HG03039 (cell line): ENCODE data around the gene GTF2H1.
A peak's percentile ranks its signal among the peaks of the same experiment; 100 is the strongest.
"Not testable (repeated sequence)": the region's sequence is repeated elsewhere in the genome, so short reads cannot be mapped to it uniquely, and the experiment has no call there.

Experiments used
- ATAC-seq: cut with Tn5 transposase; IDR thresholded peaks from one replicate; pipeline ENCODE4 v1.9.1; 2021; ENCODE audit warnings: mild to moderate bottlenecking, moderate library complexity; ENCODE audit not compliant: unreplicated experiment

Gene GTF2H1

DNA sequence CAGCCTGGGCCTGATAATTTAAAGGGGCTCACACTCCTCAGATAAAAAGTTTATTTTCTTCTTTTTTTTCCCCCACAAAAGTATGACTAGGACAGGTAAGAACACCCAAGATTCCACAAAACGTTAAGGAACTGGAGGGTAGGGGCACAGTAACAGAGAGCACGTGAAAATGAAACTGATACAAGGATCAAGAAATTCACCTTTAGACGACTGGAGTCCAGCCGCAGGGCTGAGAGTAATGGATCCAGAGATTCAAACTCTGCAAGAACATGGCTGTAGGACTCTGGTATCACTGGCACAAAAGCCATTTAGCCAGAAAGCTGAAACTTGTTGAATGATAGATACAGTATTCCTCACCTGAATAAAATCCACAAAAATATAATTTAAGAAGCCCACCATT lies 4.8 kb upstream of the GTF2H1 start:
- no peak for ATAC-seq

DNA sequence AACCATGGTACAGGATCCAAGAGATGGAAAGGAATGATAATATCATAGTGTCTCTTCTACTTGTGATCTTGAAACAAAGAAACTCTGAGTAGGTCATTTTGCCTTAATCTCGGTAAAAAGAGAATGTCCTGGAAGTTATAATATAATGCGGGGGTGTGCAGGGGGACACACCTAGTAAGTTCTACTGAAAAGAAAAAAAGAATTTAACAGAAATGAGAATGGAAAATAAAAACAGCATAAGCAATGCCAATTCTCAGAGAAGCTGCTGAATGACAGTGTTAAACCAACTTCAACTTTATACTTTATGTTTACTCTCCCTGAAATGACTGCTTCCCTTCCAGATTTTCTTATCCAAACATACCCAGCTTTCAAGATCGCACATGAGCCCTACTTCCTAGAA lies 2.5 kb upstream of the GTF2H1 start:
- no peak for ATAC-seq

DNA sequence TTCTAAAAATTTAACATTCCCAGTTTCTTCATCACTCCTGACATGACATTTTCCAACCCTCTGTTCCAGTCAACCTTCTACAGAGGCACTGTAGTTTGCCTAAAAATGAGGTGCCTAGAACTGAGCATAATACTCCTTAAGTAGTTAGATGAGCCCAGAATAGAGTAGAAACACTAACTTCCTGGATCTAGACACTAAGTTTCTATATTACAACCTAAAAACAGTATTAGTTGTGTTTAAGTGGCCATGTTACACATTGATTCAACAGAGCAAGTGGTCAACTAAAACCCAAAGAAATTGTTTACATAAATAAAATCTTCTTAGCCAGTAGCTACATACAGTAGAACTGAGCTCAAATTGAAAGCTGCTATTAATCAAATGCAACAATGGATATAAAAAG lies 1.8 kb upstream of the GTF2H1 start:
- no peak for ATAC-seq

DNA sequence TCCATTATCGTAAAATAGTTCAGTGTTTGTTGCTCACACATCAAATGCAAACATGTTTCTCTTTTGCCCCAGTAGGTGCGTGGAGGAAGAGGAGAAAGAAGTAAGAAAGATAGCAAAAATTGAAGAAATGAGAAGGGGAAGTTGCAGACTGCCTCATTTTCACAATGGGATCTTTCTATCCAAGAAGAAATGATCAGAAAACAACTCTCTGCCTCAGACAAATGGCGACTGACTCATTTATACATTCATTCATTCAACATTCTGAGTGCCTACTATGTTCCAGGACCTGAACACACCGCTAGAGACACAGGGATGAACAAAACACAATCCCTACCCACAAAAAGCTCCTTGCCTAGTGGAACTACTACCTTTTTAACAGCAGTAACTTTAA lies 794 bp upstream of the GTF2H1 start:
- ATAC-seq, result peak; percentile 4

DNA sequence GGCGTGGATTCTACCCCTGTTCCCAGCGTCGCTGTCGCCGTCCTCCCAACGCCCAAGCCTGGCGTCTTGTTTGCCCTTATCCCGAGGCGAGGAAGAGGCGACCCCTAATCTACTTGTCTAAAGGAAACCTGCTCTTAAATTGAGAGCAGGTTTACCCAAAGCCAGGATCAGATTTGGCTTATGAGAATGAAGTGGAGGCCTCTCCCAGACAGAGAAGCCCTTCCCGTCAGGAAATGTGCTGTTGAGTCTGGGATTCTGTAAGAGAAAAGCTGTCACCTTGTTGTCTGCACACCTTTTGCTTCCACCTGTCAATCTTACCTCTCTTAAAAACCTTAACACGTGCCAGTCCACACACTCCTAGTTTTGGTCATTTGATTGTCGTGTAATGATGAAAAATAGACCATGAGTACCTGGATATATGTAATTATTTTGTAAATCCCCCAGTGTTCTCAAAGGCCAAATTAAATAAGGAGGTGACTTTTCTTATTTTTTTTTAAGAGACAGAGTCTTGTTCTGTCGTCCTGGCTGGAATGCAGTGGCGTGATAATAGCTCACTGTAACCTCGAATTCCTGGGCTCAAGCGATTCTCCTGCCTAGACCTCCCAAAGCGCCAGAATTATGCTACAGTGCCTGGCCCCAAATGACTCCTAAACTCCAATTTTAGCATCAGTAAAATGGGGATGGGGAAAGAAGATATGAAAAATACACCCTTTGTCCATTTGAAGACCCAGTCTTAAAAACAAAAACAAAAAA lies 627 bp downstream of the GTF2H1 start:
- no peak for ATAC-seq

DNA sequence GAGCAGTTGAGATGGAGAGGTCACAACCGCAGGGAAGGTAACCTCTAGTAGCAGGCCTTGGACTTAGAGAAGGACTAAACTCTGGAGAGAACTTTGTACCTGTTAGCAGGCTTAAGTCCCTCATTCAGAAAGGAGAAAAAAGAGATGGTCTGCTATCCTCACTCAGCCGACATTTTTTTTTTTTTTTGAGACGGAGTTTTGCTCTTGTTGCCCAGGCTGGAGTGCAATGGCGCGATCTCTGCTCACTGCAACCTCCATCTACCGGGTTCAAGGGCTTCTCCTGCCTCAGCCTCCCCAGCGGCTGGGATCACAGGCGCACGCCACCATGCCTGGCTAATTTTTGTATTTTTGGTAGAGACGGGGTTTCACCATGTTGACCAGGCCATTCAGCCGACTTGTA lies 1.5 kb downstream of the GTF2H1 start:
- ATAC-seq, result not testable (repeated sequence)

DNA sequence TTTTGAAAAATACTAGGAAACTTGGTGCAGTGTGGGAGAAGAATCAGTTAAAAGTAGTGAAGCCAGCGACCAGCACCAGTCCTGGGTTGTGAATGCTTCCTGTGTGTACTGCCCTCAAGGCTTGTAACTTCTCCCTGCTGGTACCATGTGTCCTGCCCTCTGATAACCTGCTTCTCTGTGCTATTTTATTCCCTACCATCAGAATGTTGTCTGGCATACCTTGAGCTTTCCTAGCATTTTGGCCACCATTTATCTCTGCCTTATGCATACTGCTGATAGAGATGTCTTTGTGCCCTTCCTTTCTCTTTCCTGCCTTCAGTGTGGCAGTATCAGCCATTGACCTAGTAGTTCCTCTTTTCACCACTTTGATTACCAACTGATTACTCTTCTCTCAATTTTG lies 2.0 kb downstream of the GTF2H1 start:
- ATAC-seq, result no peak

DNA sequence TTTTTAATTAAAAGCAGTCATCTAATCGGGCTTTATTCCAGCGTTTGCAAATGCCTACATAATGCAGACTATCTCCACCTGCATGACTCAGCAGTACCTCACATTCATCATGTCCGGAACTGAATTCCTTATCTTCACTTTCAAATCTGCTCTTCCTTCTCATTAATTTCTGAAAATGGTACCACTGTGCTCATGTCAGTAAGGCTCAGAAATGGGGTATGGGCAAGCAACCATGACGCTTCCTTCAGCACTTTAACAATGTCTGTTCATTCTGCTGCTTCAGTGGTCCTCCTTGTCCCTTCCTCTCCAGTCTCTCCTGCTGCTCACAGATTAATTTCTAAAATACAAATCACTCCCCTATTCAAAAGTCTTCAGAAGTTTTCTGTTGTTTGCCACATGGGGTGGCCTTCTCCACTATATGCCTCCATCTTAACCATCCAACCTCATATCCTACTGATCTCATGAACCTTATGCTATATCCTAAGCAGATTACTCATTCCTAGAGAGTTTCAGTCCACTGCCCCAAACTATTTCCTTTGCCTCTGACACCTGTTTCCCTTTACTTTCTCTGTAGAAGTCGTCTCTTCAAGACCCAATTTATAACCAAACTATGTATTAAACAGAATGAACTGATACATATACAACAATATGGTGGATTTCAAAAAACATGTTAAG lies 7.0 kb downstream of the GTF2H1 start:
- ATAC-seq, result no peak

DNA sequence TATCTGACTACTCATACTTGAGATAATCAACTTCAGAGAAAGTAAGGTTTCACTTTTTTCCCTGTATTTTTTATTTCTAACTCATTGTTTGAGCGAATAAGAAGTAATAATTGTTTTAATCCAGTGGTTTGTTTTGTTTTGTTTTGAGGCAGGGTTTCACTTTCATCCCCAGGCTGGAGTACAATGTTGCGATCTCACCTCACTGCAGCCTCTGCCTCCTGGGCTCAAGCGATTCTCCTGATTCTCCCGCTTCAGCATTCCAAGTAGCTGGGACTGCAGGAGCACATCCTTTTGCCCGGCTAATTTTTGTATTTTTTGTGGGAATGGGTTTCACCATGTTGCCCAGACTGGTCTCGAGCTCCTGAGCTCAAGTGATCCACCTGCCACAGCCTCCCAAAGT lies 8.6 kb downstream of the GTF2H1 start:
- no peak for ATAC-seq

DNA sequence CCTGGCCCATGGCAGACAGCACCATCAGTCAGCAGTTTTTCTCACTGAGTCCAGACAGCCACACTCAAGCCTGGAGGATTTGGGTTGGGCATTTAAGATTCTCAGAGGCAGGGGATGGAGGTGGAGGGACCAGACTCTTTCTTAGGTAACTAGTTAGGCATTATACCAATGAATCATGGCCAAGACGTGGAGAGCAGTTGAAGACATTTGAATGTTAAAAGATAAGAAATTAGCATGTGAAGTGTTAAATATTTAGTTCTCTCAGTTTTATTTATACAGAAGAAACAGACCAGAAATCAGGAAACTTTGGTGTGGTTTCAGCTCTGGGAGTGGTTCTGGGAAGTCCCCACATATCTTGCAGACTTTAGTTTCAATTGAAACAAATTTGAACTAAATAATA lies 9.9 kb downstream of the GTF2H1 start:
- no peak for ATAC-seq

DNA sequence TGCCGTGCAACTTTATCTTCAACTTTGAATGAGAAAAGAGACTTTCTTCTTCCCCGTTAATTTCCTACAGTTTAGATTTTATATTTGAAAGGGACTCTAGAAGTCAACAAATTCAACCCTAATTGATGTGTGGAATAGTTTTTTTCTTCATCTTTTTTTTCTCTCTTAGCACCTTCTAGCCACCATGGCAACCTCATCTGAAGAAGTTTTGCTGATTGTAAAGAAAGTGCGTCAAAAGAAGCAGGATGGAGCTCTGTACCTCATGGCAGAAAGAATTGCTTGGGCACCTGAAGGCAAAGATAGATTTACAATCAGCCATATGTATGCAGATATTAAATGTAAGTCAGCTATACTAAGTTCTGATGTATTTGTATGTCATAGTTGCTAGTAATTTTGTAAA lies 10.5 kb downstream of the GTF2H1 start:
- no peak for ATAC-seq

DNA sequence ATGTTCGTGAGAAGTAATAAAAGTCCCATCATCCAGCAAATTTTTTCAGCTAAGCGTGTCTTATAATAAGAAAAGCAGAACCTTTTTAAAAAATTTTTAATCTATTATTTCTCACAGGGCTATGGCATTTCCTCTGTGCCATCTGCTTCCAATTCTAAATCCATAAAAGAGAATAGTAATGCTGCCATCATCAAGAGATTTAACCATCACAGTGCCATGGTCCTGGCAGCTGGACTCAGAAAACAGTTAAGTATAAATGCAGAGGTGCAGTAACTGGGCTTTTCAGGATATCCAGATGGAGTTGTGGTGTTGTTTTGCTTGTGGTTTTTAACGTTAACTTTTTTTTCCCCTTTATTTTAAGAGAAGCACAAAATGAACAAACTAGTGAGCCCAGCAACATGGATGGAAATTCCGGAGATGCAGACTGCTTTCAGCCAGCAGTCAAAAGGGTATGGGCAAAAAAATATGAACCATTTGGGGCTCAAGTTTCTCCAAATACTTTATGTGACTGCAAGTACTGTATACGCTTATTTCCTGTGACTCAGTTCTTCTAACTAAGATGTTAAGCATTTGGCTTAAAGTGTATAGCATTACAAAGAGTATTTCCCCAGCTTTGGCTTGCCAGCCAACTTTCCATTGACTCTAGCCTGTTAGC lies 25.2 kb downstream of the GTF2H1 start:
- no peak for ATAC-seq

DNA sequence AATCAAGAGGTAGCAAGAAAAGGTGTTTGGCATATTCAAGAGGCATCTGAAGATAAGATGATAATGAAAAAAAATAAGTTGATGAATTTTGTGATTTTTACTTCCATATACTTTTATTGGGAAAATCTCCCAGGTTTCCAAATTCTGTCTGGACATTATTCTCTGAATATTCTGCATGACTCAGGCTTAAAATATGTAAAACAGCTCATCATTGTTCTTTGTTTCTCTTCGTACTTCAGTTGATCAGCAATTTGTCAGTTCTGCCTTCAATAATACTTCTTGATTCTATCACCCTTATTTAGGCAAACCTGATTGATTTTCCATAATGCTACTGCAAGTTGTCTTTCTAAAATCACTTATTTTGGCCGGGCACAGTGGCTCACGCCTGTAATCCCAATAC lies 30.2 kb downstream of the GTF2H1 start:
- no peak for ATAC-seq

DNA sequence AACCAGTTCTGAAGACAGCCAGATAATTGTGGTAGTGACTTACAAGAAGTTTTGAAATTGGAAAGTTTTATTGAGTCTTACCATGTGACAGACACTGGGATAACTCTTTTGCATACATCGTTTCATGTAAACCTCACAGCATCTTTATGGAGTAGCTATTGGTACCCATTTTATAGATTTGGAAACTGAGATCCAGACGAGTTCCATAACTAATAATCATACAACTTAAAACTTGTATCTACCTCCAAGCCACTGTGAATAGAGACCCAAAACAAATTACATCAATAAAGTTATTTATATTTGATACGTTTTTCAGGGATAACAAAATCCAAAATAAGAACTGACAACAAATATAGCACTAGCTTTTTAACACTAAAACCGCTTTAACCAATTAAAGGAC lies 36.3 kb downstream of the GTF2H1 start:
- no peak for ATAC-seq

DNA sequence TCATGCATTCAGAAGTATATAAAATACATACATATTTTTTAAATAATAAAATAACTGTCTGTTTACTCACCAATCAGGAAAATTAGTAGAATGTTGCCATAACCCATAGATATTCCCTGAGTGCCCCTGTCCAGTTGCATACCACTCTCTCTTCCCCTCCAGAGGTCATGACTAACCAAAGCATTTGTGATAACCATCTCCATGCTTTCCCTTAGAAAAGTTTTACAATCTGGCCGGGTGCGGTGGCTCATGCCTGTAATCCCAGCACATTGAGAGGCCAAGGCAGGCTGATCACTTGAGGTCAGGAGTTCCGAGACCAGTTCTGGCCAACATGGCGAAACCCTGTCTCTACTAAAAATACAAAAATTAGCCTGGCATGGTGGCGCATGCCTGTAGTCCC lies 38.8 kb downstream of the GTF2H1 start:
- ATAC-seq, result no peak

DNA sequence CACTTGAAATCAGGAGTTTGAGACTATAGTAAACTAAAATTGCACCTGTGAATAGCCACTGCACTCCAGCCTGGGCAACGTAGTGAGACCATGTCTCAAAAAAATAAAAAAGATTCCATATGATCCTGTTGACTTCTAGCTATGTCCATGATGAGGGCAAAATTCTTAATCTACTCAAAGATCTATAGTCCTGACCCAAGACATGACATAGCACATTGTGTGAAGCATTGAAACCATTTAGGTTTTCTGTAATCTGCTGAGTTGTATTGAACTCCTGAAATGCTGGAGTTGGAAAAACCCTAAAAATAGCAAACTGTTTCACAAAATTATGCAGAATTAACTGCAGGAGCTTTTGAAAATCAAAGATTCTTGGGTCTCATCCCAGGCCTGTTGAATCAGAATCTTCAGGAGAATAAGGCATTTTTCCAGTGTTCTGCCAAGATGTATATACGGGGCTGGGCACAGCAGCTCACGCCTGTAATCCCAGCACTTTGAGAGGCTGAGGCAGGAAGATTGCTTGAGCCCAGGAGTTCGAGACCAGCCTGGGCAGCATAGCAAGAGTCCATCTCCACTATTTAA lies 42.2 kb downstream of the GTF2H1 start:
- ATAC-seq, result no peak

DNA sequence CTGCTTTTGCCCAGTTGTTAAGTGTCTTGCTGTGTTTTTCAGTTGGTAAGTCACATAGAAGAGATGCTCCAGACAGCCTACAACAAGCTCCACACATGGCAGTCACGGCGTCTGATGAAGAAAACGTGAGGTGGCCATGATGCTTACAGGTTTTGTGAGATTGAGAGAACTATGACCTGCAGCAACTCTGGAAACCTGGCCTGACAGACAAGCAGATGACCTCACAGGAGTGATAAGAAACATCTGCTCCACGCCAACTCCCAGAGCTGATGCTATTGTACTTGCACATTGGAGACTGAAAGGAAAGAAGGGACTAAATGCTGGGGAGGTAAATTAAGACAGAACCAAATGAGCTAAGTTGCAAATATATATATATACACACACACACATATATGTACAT lies 43.4 kb downstream of the GTF2H1 start:
- no peak for ATAC-seq

DNA sequence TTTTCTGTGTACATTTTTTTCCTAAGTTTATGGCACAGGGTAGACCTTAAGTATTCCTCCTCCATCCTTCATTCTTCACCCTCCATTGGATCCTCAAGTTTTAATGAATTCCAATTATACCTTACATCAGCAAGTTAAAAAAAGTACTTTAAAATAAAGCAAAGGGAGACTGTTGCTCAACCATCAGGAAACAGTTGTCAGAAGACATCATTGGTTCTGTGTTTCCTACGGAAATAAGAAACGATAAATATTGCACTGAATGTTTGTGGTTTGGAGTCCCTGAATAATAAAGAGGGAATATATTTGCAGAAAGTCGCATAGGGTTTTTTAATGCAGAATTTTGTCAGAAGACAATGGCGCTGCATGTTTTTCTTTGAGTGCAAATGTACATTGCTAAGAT lies 43.9 kb downstream of the GTF2H1 start:
- no peak for ATAC-seq

DNA sequence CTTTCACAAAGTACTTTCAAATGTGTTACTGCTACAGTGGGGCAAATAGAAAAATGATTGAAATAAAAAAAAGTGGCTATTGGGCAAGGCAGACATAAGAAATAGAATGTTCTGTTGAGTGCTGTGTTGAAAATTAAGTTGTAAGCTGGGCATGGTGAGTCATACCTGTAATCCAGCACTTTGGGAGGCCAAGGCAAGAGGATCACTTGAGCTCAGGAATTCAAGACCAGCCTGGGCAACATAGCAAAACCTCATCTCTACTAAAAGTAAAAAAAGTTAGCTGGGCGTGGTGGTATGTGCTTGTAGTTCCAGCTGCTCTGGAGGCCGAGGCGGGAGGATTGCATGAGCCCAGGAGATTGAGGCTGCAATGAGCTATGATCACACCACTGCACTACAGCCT lies 45.1 kb downstream of the GTF2H1 start:
- ATAC-seq, result no peak

DNA sequence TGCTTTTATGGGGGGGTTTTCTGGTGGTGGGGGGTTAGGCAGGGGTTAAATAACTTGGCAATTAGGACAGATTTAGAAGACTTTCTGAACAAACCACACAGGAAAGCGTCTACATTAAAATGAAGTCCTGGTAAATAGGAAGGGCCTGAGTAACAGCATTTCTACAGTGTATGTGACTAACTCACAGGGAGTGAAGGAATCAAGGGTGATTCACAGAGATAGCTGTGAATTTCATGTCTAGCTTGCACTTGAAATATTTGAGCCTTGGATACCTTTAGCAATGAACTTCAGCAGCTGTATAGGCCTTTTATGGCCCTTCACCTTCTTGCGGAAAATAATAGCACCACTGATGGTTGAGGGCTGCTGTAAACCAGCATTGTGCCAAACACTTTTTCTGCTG lies 45.9 kb downstream of the GTF2H1 start:
- ATAC-seq, result no peak

DNA sequence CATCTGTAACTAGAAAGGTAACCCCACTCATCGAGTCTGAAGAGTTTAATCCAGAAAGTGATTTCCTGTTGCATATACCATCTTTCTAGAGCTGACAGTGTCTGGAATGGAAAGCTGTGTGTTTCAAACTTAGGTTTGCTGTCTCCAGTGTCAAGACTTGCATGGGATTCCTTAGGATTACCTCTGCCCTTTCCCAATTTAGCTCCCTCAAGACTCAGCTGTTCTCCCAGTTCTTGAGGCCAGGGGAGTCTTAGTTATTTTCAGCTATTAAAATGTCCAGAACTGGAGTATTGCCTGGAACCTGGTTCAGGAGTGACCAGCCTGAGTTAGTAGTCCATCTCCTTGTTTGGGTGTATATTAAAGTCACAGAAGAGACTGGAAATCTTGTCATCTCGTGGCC lies 47.0 kb downstream of the GTF2H1 start:
- no peak for ATAC-seq

DNA sequence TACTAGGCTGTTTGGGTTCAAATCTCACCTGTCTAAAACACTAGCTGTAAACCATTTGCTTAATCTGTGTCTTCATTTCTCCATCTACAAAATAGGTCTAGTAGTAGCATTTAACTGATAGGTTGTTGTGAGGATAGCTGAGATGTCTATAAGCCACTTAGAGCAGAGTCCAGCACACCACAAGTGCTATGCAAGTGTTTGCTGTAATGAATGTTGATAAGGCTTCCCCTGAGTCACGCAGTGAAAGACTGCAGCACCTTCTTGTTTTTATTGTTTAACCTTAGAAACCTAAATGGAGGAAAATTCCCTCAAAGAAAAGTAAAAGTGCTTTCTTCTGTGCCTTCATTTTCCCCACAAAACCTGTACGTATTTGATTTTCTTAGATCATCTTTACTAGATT lies 48.9 kb downstream of the GTF2H1 start:
- ATAC-seq, result no peak
